Skin epidermis (tissue), 12 donors: ENCODE measurements around the gene GRP.

Experiments
- H3K27ac ChIP-seq, 21 experiments: fragments of 200-600 bp; sonication (generic) in 11 of 21; one replicate each; pipeline ENCODE4 v1.5.0; 2020; ENCODE audit warnings: mild to moderate bottlenecking in 3 of 21, inconsistent platforms in 2 of 21, moderate library complexity in 2 of 21
- H3K4me3 ChIP-seq, 7 experiments: fragments of 200-600 bp; sonication (generic) in 2 of 7; one replicate each; pipeline ENCODE4 v1.5.0; 2020; ENCODE audit warnings: inconsistent platforms in 2 of 7, mild to moderate bottlenecking in 2 of 7, moderate library complexity in 1 of 7

Gene GRP

DNA sequence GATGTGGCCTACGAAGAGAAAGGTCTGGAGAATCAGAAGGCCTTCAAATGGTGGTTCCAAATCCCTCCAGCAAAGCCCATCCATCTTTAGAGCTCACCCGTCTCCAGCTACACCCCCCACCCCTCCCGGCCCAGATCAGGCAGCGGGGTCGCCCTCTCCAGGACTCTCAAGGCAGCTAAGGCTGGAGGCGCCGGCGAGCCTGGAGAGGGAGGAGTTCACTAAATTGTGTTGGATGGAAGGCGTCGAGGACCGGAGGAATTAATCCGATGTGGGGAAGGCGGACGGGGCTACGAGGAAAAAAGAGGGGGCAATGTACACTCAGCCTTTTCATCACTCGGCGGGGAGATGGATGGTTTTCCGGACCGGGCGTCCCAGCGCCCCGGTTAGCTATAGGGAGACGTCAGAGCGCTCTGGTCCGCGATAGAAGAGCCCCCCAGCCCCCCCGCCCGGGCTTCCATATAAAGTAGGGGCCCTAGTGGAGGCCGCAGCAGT, at the start of gene GRP:
GRP (plus strand) TSS at position 487 of the 492 bp plus-strand sequence. CDS start 108 bp downstream, outside the sequence.
- peak within 1 kb of the TSS in 4 of 7 experiments; percentile 3 to 17 (median 9) for H3K4me3 ChIP-seq
- H3K27ac ChIP-seq: no peak within 1 kb of the TSS

DNA sequence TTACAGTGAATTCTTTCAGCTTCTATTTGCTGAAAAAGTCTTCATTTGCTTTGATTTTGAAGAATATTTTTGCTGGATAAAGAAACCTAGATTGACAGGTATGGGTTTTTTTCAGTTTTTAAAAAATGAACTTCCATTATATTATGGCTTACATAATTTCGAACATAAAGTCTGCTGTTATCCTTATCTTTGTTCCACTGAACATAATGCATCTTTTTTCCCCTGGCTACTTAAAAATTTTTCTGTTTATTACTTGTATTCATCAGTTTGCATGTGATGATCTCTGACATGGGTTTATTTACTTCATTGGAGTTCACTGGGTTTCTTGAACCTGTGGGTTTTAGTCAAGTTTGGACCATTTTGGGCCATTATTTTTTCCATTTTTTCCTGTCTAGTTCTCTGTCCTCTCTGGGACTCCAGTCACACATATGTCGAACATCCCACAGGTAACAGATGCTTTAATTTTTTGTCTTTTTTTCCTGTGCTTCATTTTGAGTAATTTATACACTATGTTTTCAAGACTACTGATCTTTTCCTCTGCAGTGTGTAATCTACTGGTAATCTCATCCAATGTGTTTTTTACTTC, 47.2 kb upstream of the GRP start:
- no peak overlapping the region for H3K27ac ChIP-seq
- H3K4me3 ChIP-seq: no peak overlapping the region

DNA sequence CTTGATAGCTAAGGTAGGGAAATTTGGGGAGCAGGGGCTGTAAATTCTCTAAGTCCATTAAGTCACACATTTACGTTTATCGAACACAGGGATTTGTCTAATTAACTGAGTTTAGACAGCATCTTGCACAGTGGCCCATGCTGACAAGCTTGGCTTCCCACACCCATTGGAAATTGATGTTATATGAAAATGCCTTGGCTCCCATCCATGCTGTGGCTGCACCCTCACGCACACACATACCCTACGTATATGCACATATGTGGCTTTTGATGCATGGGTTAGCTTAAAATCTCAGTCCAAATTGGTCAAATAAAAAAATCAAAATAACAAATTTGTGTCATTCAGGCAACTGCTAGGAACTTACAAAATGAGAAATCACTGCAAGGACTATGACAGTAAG, 42.5 kb upstream of the GRP start:
- no peak overlapping the region for H3K4me3 ChIP-seq
- H3K27ac ChIP-seq: no peak overlapping the region

DNA sequence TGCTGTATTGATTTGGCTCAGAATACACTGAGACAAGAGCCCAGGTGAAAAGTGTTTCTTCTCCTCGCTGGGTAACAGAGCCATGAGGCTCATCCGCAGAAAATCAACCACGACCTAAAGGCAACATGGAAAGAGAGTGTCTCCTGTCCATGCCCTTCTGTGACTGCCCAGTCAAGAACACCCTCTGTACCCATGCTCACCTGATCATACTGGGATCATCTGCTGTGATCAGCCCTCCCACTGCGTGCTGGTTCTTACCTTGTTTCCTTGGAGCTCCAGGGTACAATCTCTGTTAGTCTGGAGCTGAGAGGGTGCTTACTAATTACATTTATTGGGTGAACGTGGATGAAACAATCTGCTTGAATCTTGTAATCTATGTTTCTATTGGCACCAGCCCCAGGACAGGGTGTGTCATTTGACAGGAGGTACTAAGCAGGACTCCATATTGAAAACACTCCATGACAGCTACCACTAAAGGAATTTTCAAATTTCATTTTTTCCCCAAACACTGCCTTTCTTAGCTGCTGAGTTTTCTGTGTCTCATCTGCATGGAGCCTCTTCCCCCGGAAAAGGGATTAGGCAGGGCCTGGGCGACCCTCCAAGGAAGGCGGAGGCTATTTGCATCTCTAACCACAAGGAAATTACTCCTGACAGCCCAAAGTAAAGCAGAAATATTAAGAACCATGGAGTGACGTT, 39.7 kb upstream of the GRP start:
- Histone ChIP-seq H3K27ac (no peak overlapping the region), H3K4me3 (no peak overlapping the region)

DNA sequence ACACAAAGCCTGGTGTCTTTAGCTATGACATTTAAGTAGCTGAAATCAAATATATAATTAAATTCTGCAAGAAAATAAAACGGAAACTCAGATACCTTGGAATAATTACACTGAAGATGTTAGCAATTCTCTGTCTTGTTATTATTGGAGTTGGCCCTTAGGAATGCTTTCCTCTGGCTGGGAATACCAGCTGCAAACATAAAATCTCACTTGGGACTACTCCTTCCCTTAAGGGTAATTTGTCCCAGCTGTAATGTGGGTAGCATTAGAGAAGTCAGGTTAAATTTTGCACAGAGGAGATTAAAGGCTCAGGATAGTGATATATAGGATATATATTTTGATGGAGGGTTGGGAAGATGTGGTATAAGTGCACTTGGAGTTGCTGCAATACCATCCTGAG, 37.3 kb upstream of the GRP start:
- no peak overlapping the region for H3K27ac ChIP-seq
- no peak overlapping the region for H3K4me3 ChIP-seq

DNA sequence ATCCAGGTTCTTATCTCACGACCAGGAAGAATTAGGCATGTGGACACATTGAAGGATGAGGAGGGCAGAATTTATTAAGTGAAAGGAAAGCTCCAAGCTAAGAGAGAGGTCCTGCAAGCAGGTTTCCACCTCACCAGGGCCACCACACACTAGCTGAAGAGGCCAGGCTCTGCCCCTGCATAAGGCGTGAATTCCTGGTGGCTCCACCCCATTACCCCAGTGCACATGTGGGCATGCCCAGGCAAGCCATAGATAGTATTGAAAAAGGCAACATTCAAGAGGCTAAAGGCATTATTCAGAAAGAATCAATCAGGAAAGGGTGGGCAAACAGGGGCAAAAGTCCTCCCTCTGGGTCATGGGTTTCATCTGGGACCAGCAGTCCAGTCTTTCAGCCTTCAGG, 30.9 kb upstream of the GRP start:
- Histone ChIP-seq H3K4me3 (no peak overlapping the region), H3K27ac (no peak overlapping the region)

DNA sequence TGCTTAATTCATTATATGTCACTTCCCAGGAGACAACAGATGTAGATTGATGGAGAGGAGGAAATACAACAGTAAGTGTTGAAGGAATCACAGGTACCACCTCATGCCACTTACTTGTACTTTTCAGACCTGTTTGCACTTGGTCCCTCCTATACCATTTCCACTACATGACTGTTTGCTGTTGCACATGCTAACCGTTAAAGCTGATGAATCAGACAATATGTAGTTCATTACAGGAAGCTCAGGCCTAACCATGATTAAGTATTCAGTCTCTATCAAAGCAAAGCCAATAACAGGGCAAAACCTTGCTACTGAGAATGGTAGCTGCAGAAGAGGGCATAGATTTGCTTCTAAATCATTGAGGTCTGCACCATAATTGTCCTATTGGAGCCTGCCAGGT, 30.2 kb upstream of the GRP start:
- Histone ChIP-seq H3K27ac (no peak overlapping the region), H3K4me3 (no peak overlapping the region)

DNA sequence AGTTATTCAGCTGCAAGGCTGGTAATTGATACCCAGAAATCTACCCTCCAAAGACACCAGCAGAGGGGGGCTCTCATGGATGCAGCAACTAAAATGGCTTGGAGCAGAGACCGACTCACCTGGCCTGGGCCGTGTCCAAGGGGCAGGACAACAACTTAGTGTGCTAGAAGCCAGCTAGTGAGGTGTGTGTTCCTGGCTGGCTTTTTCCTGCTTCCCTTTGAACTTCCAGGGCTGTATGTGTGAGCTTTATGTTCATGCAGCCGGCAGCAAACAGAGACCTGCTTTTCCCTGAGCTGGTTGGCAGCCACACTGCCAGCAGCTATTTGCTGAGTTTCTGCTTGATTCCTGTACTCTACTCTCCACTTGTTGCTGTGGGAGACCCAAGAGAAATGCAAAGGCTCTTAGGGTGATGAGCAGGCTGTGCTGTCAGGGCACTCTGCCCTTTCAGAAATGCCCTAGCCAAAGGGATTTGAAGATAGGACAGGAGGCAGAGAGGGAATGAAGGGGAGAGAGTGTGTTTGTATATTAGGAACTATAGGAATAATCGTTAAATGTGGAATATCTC, 23.7 kb upstream of the GRP start:
- Histone ChIP-seq H3K27ac (no peak overlapping the region), H3K4me3 (no peak overlapping the region)

DNA sequence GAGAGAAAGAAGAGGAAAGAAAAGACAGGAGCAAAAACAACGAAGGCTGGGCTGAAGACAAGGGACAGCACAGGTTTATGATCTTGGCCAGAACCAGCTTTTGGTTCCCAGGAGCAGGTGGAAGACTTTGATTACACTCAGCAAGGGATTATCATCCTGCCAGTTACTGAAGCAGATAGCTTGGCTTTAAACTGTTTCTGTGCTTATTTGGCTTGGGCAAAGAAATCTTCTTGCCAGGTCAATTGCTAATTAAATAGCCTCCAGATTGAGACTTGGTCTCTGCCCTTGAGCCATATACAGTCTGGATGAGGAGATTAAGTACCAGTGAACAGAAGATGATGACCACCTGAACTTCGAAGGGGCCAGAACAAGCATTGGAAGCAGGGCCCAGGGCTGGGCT, 22.3 kb upstream of the GRP start:
- Histone ChIP-seq H3K4me3 (no peak overlapping the region), H3K27ac (no peak overlapping the region)

DNA sequence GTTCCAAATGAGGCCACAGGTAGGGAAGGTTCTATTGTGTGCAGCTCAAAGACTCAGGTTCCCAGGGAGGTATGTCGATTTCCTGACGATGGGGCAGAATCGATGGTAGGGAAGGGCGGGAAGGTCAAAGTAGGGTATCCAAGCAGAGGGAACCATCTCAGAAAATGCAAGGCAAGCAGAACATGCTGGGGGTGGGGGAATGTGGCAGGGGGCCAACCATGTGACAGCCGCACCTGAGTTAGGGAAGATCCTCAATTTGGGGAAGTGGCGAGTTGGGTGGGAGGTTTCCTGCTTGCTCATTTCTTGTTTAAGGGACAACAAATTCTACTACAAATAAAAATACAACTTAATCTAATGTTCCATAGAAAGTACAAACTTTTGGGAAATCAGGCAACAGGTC, 21.7 kb upstream of the GRP start:
- Histone ChIP-seq H3K4me3 (no peak overlapping the region), H3K27ac (no peak overlapping the region)

DNA sequence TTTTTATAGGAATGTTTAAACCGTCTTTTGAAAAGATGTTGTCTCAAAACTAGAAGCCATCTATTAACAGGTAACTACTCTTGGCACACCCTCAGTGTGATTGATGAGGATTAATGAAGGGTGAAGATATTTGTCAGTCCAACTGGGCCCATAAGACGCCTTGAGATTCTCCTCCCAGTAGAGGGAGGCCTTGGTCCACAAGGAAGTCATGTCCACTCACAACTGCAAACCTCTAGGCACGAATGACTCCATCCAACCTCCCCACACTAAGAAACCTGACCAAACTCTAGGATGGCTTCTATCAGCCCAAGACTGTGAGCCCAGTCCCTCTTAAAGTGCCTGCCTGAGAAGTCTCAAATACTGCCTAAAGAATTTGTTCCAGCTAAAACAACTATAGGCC, 19.2 kb upstream of the GRP start:
- Histone ChIP-seq H3K4me3 (no peak overlapping the region), H3K27ac (no peak overlapping the region)

DNA sequence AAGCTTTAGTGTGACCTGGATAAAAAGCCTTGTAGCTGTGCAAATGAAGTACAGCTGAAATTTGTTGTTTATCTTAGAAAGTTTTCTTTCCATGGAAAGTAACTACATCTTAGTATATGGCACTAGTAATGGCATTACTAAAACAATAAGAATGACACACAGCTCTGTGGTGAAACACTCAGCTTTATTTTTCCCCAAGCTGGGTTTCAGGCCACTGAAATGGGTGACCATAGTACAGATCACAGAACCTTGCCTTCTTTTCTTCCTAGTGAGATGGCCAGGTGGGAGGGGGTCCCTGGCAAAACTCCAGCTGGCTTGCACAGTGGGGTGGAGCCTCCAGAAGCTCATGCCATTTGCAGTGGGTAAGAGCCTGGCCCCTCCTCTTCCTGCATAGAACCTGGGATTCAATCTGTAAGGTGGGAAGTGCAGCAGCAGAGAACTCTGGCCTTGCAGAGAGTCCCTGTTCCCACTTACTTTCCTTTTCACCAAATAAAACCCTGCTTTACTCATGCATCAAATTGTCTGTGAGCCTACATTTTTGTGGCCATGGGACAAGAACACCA, 17.6 kb upstream of the GRP start:
- peak overlapping the region in 2 of 21 experiments; percentile 36 to 51 for H3K27ac ChIP-seq
- no peak overlapping the region for H3K4me3 ChIP-seq

DNA sequence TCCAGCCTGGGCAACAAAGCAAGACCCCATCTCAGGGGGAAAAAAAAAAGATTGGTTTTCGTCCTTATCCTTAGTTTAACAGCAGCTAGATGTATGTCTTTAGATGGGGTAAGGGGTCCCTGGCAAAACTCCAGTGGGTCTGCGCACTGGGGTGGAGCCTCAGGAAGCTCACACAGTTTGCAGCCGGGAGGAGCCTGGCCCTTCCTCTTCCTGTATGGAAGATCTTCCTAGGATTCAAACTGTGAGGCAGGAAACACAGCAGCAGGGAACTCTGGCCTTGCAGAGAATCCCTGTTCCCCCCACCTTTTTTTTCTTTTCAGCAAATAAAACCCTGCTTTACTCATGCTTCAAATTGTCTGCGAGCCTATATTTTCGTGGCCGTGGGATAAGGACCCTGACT, 12.5 kb upstream of the GRP start:
- H3K27ac ChIP-seq: no peak overlapping the region
- H3K4me3 ChIP-seq: no peak overlapping the region

DNA sequence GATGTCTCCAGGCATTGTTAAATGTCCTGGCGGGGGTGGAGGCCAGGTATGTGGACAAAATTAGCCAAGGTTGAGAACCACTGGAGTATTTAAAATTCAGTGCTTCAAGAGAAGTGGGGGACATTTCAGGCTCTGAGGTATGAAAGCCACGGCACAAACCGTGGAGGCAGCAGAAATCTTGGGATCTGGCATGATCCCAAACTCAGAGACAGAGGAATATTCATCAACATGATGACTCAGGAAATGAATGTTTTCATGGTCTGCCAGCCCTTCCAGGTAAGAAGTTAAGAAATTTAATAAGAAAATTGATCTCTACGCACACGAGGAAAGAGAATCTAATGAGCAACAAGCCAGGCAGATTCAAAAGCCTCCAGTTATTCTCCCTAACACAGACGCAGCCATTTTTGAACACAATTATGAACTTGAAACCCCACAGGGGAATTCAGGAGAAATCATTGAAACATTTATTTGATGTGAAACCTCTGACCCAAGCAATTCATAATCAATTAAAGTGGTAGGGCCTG, 11.3 kb upstream of the GRP start:
- H3K27ac ChIP-seq: no peak overlapping the region
- no peak overlapping the region for H3K4me3 ChIP-seq

DNA sequence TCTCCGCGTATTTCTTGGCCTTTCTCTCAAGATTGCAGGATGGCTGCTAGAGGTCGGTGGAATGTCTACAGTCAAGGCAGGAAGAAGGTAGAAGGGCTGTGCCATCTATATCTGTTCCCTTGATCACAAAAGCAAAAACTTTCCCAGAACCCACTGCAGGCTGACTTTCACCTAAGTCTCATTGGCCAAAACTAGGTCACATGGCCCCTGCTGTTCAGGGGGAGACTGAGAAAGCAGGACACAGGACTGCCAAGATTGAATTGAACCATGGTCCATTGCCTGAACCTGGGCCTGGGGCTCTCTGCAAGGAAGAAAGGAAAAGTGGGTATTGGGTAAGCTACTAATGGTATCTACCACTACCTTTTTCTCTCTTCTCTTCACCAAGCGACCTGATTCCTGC, 9.7 kb upstream of the GRP start:
- Histone ChIP-seq H3K27ac (no peak overlapping the region), H3K4me3 (no peak overlapping the region)

DNA sequence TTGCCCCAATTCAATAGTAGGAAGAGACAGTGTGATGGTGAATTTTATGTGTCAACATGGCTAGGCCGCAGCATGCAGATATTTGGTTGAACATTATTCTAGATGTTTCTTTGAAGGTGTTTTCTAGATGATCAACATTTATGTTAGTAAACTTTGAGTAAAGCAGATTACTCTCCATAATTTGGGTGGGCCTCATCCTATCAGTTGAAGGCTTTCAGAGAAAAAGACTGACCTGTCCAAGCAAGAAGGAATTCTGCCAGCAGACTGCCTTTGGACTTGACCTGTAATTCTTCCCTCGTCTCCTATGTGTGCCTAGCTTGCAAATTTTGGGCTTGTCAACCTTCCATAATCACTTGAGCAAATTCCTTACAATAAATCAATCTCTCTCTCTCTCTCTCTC, 8.3 kb upstream of the GRP start:
- H3K4me3 ChIP-seq: no peak overlapping the region
- H3K27ac ChIP-seq: no peak overlapping the region

DNA sequence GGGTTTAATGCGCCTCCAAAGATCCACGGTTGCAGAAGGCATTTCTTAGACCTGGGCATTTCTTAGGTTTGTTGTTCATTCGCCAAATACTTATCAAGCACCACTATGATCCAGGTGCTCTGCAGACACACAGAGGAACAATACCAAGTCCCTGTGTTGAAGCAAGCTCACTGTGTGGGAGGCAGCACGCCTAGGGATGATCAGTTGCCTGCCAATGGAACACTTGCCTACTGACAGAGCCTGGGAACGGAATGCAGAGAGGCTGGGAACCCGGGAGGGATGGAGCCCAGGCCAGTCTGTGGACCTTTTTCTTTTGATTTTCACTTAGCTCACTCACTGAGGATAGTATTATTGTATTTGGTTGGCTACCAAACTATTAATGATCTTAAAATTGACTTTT, 1.9 kb upstream of the GRP start:
- H3K4me3 ChIP-seq: no peak overlapping the region

DNA sequence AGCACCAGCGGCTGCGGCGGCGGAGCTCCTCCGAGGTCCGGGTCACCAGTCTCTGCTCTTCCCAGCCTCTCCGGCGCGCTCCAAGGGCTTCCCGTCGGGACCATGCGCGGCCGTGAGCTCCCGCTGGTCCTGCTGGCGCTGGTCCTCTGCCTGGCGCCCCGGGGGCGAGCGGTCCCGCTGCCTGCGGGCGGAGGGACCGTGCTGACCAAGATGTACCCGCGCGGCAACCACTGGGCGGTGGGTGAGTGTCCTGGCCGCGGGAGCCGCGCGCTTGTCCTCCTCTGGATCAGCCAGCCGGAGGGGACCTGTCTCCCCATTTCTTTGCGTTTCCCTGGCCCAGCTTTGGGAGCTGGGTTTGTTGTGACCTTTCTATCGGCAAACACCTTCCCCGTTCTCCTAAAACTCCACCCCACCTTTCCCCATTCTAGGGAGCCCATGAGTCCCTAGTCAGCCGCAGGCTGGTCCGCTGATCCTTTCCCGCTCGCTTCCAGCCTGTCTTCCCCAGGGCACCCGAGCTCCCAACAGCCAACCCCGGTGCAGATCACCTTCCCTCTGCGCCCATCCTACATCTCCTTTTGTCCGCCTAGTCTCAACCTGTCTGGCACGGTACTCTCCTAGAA, 316 bp downstream of the GRP start:
- H3K4me3 ChIP-seq: peak overlapping the region in 2 of 7 experiments; percentile 3 to 10
- no peak overlapping the region for H3K27ac ChIP-seq

More for the DNA sequence above, 1.9 kb upstream of the GRP start:
- H3K27ac ChIP-seq: no peak overlapping the region

DNA sequence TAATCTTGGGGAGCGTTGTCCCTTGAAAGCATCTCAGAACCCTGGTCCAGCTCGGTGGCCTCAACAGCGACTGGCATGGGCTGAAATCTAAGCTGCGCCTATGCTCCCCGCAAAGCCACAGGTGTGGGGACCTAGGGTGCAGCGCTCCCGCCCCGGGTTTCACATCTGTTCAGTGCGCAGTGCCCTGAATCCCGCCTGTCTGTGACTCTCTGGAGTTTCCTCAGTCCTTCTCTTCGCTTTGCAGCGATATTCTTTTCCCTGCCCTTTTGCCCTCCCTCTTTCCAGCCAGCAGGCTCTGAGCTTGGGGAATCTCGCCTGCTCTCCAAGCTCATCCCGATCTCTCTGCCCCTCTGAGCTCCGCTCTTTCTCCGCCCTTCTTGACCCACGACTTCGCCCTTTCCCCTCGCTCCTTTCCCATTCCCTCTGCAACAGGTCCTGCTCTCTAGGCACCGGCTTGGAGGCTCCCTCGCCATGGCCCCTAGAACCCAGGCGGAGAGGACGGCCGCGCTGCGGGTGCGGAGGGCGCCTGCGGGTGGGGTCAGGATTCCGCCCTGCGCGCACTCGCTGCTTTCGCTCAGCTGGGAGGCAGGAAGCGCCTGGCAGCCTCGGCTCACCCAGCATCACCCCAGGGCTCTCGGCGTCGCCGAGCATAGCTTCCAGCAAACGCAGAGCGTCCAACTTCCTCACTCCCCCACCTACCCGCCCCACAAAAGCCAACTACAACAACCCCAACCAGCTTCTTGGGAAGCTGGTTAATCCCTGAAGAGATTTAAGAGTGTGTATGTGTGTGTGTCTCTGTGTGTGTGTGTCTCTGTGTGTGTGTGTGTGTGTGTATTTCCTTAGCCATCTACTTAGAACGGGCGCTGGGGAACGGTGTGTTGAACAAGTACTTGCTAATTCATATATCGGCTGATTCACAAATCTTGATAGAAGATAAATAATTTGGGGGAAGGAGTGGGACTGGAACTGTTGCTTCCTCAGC, 1.1 kb downstream of the GRP start:
- H3K4me3 ChIP-seq: peak overlapping the region in 3 of 7 experiments; percentile 3 to 17 (median 8)

More for the DNA sequence above, 1.1 kb downstream of the GRP start:
- no peak overlapping the region for H3K27ac ChIP-seq
